A549 treated with CORT108297 at 1 μM for 4 hours (cell line): ENCODE measurements around the gene ANAPC15. TPM values are rescaled to one million over a fixed set of nuclear protein-coding genes. Genes with fewer than 3 reads are reported as not detected.

ENCODE experiments used
- total RNA-seq: library from RNA; stranded (reverse); fragments of 200-300 nt; extraction: Qiagen RNA extraction; gene quantifications from 5 replicates; pipeline ENCODE4 v1.2.3, GENCODE V29; 2022

Gene ANAPC15
- total RNA-seq: 77.3 to 90.2 TPM (median 86.1 TPM) in 5 replicates

DNA sequence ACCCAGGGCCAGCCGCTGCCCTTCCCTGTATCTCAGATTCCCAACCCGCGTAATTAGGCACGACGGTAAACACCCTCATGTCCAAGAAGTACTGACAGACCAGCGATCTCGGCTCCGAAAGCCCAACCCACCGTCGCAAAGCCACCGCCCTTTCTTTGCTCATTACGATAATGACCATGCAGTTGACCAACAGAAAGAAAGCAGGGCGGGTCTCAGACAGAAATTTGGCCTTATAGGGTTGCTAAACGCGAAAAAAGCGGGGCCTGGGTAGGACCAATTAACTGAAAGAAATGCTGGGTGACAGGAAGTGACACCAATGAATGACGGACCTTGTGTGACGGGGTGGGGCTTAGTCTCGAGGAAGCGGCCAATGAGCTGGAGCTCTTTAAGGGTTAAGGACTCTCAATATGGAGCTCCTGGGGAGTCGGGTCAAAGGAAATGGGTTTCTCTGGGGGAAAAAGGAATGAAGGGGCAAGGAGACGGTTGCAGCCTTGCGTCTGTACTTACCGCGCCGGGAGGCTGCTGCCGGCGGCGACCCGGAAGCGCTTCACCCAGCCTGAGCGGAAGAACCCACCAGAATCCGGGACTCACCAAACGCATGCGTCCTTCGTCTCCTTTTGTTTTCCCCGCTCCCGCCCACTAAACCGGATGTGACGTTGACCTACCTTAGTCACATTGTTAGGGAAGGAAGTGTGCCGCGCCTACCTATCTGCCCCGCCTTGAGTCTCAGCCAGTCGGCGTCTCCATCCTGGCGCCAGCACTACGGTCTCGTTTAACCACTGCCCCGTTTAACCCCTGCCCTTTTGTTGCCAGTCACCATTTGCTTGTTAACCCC, at the start of gene ANAPC15:
ANAPC15 (minus strand) TSS at position 553 of the 835 bp plus-strand sequence. CDS start 1,419 bp downstream, outside the sequence.

DNA sequence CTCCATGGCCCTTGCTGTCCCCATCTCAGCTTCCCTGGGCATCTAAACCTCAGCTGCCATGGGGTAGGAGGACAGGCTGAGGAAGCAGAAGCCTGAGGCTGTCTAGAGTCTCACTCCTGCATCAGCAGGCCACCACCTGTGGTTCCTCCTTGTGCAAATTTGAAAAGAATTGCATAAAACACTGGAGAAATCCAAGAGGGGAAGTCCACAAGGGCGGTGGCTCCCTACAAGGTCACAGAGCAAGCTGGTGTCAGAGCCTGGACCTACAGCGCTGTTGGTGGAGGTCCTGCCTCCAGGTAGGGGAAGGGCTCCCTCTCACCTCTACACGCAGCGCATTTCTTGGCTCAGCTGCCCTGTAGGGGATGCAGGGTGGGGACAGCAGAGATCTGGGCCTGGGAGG, 23.0 kb upstream of the ANAPC15 start, which contains the start of gene FOLR3:
FOLR3 (plus strand) TSS at position 253 of the 400 bp plus-strand sequence. CDS start 228 bp downstream, outside the sequence.

DNA sequence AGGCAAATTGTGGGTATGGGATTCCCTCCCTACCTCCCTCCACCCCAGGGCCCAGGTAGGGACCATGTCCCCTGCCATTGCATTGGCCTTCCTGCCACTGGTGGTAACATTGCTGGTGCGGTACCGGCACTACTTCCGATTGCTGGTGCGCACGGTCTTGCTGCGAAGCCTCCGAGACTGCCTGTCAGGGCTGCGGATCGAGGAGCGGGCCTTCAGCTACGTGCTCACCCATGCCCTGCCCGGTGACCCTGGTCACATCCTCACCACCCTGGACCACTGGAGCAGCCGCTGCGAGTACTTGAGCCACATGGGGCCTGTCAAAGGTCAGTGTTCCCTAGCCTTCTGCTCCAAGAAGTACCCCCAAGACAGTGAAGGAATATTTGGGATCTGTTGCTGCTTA, 6.6 kb downstream of the ANAPC15 start, which contains the start of gene TOMT:
TOMT (plus strand) TSS at position 37 of the 400 bp plus-strand sequence; CDS start at position 65, 28 bp downstream.

DNA sequence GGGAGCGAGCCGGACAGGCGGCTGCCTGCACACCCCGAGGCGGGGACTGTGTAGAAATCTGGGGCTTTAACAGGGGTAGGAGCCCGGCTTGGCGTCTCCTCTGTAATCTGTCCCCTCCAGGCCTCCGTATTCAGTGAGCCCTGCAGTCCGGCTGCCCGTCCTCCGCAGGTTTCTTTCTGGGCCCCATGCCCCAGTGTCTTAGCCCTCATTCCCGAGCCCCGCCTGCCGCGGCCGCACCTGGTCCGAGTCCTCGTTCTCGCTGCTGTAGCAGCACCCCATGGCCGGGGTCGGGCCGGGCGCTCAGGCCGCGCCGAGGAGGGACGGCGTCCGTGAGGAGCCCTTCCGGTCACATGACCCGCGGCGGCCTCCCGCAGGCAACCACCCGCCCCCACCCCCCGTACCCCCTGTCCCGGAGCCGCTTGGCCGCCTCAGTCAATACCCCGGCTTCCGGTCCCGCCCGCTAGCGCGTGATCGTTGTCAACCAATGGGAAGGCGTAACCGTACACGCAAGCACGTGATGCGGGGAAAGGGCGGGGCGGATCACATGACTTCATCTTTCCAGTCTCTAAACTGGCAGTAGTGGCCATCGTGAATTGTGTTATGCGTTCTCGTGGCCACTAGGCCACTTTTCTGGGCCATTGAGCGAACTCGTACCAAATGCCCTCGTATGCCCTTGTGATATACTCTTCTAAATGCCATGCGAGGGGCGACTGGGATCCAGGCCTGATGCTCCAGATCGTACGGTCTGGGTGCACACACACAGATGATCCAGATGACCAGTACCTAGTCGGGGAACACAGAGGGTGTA, 9.3 kb downstream of the ANAPC15 start, which contains the start of gene LAMTOR1:
LAMTOR1 (minus strand) TSS at position 352 of the 808 bp plus-strand sequence; CDS start at position 279, 73 bp downstream.

DNA sequence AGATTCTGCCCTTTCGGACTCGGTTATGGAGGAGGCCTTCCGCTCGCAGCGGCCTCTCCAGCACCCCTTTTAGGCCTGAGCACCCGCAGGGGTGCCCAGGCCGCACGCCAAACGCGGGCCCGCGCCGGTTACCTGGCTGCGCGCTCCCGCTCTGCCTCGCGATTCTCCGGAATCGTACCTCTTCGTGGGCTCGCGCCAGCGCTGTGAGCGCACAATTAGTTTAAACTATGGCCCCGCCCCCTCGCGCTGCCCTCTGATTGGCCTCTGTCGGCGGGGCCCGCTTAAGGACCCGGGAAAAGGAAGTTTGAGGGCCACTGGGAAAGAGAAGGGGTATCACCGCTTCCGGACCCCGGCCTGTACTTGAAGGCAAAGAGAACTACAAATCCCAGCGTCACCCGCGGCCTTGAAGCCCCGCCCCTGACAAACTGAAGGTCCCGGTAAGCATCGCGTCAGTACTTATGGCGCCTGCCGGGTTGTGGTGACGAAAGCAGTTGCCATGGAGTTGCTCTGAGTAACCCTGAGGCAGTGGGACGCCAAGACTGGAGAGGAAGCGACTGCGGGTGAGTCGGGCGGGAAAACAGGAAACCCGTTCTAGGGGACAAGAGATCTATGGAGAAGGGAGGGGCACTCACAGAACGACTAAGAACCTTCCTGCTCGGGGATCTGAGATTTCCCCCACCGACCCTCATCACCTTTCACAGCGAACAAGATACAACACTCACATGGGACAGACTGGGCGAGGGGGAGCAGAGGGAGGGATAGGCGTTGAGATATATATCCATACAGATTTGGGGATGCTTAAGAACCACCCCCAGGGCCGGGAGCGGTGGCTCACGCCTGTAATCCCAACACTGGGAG, 31.9 kb downstream of the ANAPC15 start, which contains the start of the genes LRRC51 and NUMA1:
LRRC51 (plus strand) TSS at position 525 of the 858 bp plus-strand sequence. CDS start 8,234 bp downstream, outside the sequence.
NUMA1 (minus strand) TSS at position 217 of the 858 bp plus-strand sequence. CDS start 44,599 bp downstream, outside the sequence.

Other genes with a start within 250 kb of the ANAPC15 start
- not detected in 5 replicates for gene DEFB131B, start 234.2 kb downstream of the ANAPC15 start, total RNA-seq
- gene XNDC1N, start 184.1 kb downstream of the ANAPC15 start, total RNA-seq: 3.0 to 4.1 TPM (median 3.4 TPM) in 5 replicates
- 54.7 to 62.8 TPM (median 57.7 TPM) in 5 replicates for gene RNF121, start 183.6 kb downstream of the ANAPC15 start, total RNA-seq
- gene IL18BP, start 113.8 kb downstream of the ANAPC15 start, total RNA-seq: 3.3 to 4.9 TPM (median 4.4 TPM) in 5 replicates
- 56.5 to 77.5 TPM (median 68.6 TPM) in 5 replicates for gene NUMA1, start 32.2 kb downstream of the ANAPC15 start, total RNA-seq
- gene LRRC51, start 31.8 kb downstream of the ANAPC15 start, total RNA-seq: 6.9 to 8.8 TPM (median 7.7 TPM) in 5 replicates
- gene LAMTOR1, start 9.4 kb downstream of the ANAPC15 start, total RNA-seq: 113 to 163 TPM (median 144 TPM) in 5 replicates
- not detected in 5 replicates for gene TOMT, start 6.8 kb downstream of the ANAPC15 start, total RNA-seq
- gene FOLR3, start 23.0 kb upstream of the ANAPC15 start, total RNA-seq: 0.13 to 0.26 TPM in 2 of 5 replicates, not detected in the others
- gene FOLR1, start 79.4 kb upstream of the ANAPC15 start, total RNA-seq: 0.08 to 0.13 TPM (median 0.10 TPM) in 4 of 5 replicates, not detected in the other
- gene FOLR2, start 104.1 kb upstream of the ANAPC15 start, total RNA-seq: not detected in 5 replicates
- gene INPPL1, start 112.1 kb upstream of the ANAPC15 start, total RNA-seq: 60.6 to 92.9 TPM (median 84.4 TPM) in 5 replicates
- gene PHOX2A, start 131.5 kb upstream of the ANAPC15 start, total RNA-seq: not detected in 5 replicates